GM12891 (cell line): ENCODE measurements around the gene SLC11A2.

ENCODE experiments used
- POLR2A ChIP-seq: IDR thresholded peaks from 2 replicates; pipeline ENCODE4 v1.6.1; 2011; ENCODE audit warnings: low read depth, low read length, control low read depth
- POLR2AphosphoS5 ChIP-seq: IDR thresholded peaks from 2 replicates; pipeline ENCODE4 v1.6.1; 2011; ENCODE audit warnings: low read depth, low read length, control low read depth

- TF ChIP-seq POLR2A, result no peak
- TF ChIP-seq POLR2AphosphoS5, result no peak
These were observed 70.5 kb downstream of the SLC11A2 start for GRCh38 chr12:50955697-50956096.
